Activated naive CD4-positive, alpha-beta T cell treated with anti-CD3 and anti-CD28 coated beads, Interleukin-2, amount 50 U/mL, for 24 hours (primary cell): ENCODE measurements around the gene POFUT1.
A peak's percentile ranks its signal among the peaks of the same experiment; 100 is the strongest.
"Not testable (repeated sequence)": the region's sequence is repeated elsewhere in the genome, so short reads cannot be mapped to it uniquely, and the experiment has no call there.

ENCODE experiments used
- H3K27ac Mint-ChIP-seq: one replicate; pipeline ENCODE4 v1.8.0; 2021; ENCODE audit warnings: mild to moderate bottlenecking, mixed read lengths
- H3K27me3 Mint-ChIP-seq: one replicate; pipeline ENCODE4 v1.8.0; 2021; ENCODE audit warnings: mixed read lengths
- H3K36me3 Mint-ChIP-seq: one replicate; pipeline ENCODE4 v1.8.0; 2021; ENCODE audit warnings: mixed read lengths
- H3K4me1 Mint-ChIP-seq: one replicate; pipeline ENCODE4 v1.8.0; 2021; ENCODE audit warnings: mixed read lengths
- H3K4me3 Mint-ChIP-seq: one replicate; pipeline ENCODE4 v1.8.0; 2021; ENCODE audit warnings: mild to moderate bottlenecking, mixed read lengths
- H3K9me3 Mint-ChIP-seq: one replicate; pipeline ENCODE4 v1.8.0; 2021; ENCODE audit warnings: mixed read lengths

The POFUT1 gene

DNA sequence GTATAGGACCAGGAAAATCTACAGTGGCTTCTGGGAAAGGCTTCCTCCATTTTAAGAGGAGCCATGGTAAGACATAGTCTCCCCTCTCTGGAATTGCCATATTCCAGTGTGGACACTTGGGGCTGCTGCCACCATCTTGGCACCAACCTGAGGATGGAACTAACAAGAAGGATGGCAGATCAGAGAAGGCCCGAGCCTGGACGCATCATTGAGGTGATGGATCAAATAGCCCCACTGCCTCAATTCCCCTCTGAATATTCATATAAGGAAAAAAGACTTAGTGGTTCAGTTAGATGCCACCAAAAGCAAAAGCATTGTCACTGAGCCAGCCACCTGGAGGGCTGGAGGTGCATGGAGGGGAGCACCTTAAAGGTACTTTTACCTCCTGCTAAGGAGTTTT lies 26.1 kb upstream of the POFUT1 start:
- Mint-ChIP-seq H3K27ac (no peak overlapping the region), H3K27me3 (no peaks in the 10 kb centered on the region), H3K4me3 (no peak overlapping the region), H3K4me1 (peaks cover 3% of the 10 kb centered on the region), H3K9me3 (no peaks in the 10 kb centered on the region), H3K36me3 (peaks cover 3% of the 10 kb centered on the region)

DNA sequence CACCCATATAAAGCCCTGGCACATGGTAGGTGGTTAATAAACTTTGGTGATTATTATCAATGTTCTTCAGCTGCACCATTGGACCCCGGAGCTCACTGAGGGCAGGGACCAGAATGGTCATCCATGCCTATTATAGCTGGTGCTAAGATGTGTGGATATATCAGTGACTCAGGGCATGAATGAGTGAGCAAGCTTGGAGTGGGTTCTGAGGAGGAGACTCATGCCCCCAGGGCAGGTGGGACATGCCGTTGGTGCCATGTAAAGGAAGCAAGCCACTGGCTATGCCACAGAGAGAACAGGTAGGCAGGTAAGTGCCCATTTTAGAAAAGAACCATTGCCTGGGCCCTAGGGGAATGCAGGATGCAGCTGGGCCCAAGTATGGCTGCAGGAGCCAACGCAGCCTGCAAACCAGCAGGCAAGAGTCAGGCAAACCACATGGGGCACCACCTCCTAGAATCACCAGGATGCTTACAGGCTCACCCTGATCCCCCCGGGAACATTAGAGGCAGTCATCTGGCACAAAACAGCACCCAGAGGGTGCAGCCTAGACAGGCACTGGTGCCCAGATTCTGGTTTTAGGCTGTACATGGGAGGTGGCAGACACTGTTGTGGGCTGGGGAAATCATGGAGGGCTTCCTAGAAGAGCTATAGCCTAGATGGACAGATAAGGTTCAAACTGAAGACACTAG lies 23.6 kb upstream of the POFUT1 start:
- H3K4me3 Mint-ChIP-seq: no peak overlapping the region
- H3K27ac Mint-ChIP-seq: peak overlapping the region; percentile 35
- peaks cover 2% of the 10 kb centered on the region for H3K36me3 Mint-ChIP-seq
- H3K9me3 Mint-ChIP-seq: no peaks in the 10 kb centered on the region
- peaks cover 11% of the 10 kb centered on the region for H3K4me1 Mint-ChIP-seq
- H3K27me3 Mint-ChIP-seq: no peaks in the 10 kb centered on the region

DNA sequence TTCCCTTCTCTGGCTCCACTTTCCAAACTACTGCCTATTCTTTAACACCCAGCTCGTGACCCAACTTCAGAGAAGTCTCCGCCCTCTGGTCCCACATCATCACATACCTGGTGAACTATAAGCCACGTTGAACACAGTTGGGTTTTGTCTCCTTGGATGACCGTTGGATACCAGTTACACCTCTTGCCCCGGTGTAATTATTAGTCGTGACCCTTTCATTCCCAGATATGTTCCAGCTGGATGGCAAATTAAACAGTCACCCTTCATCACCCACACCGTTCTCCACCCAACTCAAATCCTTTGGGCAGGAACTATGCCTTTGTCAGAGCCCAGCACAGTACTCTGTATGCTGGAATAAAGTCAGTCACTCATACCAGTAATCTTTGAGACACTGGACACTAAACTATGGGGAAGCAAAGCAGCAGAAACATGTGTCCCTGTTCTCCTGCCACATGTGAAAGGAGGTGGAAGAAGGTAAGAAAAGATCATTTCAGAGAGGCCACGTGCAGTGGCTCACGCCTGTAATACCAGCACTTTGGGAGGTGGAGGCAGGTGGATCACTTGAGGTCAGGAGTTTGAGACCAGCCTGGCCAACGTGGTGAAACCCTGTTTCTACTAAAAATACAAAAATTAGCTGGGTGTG lies 22.6 kb upstream of the POFUT1 start:
- H3K9me3 Mint-ChIP-seq: no peaks in the 10 kb centered on the region
- no peak overlapping the region for H3K4me3 Mint-ChIP-seq
- peaks cover 2% of the 10 kb centered on the region for H3K36me3 Mint-ChIP-seq
- H3K27ac Mint-ChIP-seq: no peak overlapping the region
- peaks cover 15% of the 10 kb centered on the region for H3K4me1 Mint-ChIP-seq
- H3K27me3 Mint-ChIP-seq: no peaks in the 10 kb centered on the region

DNA sequence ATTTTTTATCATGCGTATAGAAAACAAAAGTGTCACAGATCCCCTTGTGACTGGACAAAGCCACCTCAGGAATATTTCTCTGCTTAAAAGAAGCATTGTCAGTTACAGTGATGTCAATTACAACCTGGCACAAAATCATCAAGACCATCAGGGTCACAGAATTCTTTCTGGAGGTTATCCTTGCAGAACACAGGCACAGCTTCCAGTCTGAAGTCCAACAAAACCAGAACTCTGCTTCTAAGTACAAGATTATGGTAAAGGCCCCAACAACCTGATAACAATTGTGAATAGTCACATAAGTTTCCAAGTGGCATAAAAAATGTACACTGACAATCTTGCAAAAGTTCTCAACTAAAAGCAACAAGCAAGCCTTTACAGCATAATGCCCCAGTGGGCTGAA lies 21.2 kb upstream of the POFUT1 start:
- Mint-ChIP-seq H3K9me3 (no peaks in the 10 kb centered on the region), H3K36me3 (peaks cover 2% of the 10 kb centered on the region), H3K4me3 (no peak overlapping the region), H3K27me3 (no peaks in the 10 kb centered on the region), H3K27ac (no peak overlapping the region), H3K4me1 (peaks cover 22% of the 10 kb centered on the region)

DNA sequence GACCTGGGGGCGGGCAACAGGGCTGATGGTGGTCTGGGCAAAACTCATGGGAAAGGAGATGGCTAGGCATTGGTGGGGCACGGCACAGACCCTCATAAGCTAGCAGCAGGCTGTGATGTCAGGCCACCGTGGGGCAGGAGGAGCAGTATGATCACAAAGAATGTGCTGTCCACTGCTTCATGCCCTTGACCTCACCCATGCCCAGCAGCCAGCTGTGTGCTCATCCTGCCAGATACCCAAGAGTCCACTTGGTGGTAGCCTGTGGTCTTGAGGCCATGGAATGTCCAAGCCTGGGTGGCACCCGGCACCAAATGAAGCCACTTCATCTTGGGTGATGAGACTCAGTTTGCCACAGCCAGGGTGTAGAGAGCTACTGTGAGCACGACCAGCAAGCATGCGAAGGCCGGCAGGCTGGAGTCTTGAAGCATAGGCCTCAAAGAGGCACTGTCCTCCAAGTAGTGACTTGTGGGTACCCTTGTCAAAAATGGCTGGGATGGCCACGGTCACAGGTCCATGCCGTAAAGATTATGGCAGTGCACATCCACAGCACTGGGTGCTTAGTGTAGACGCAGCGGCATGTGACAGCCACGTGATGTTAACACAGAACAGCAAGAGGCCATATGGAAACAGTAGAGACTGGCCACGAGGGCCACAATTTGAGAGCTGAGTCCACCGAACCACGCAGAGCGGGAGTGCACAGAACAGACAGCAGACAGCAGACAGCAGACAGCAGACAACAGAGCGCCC lies 19.1 kb upstream of the POFUT1 start:
- H3K4me1 Mint-ChIP-seq: peaks cover 33% of the 10 kb centered on the region
- H3K27me3 Mint-ChIP-seq: no peaks in the 10 kb centered on the region
- peak overlapping the region; percentile 86 for H3K27ac Mint-ChIP-seq

DNA sequence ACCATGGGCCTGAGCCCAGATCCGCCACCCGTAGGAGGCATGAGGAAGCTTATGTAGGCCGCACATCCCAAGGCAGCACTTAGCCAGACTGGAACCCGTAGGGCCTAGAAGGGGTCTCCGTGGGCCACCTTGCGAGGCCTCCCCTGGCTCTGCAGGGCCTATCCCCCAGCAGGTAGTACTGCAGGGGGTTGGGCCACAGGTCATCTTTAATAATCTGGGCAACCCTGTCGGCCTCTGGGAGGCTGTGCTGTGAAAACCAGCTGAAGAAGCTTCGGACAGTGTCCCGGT lies 18.6 kb upstream of the POFUT1 start:
- H3K27ac Mint-ChIP-seq: peak overlapping the region; percentile 87
- H3K27me3 Mint-ChIP-seq: no peaks in the 10 kb centered on the region
- H3K4me1 Mint-ChIP-seq: peaks cover 38% of the 10 kb centered on the region
- peaks cover 9% of the 10 kb centered on the region for H3K36me3 Mint-ChIP-seq
- H3K9me3 Mint-ChIP-seq: no peaks in the 10 kb centered on the region
- H3K4me3 Mint-ChIP-seq: peak overlapping the region; percentile 86

More for the DNA sequence above, 19.1 kb upstream of the POFUT1 start:
- Mint-ChIP-seq H3K36me3 (peaks cover 6% of the 10 kb centered on the region), H3K4me3 (peak overlapping the region; percentile 86), H3K9me3 (no peaks in the 10 kb centered on the region)

DNA sequence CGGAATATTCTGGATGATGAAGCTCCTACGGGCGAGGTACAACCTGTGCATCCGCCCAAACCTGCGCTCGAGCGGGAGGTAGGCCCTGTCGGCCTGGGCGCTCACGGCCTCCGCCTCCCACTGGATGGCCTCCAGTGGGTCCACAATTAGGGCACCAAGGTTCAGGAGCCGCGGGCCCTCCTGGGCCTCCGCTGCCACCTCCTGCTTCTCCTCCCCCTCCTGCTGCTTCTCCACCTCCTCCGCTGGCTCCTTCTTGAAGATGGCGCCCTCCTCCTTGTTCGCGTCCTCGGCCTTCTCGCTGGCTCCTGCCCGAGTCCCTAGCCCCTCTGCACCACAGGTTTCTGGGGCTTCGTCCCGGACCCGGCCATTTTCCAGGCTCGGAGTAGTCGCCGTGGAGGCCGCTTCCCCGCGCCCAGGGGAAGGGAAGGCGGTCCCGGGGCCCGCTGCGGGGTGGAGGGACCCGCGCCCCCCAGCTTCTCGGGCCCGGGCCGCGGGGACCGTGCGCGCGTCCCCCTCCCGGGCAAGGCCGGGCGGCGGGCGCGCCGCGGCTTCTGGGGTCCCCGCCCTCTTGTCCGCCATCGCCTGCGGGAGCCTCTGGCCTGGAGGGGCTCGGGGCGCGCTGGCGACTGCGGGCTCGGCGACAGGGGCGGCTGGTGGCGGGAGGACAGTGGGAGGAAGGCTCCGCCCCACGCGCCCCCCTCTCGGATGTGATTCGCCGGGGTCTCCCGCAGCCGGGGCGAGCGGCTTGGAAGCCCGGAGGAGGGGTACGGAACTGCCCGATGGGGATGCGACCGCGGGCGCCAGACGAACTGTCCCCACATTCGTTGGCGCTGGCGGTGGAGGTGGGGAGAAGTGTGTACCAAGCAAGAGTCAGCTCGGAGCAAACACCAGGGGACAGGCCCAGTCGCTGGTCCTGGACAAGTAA lies 17.7 kb upstream of the POFUT1 start:
- Mint-ChIP-seq H3K27me3 (no peaks in the 10 kb centered on the region), H3K36me3 (peaks cover 10% of the 10 kb centered on the region), H3K4me1 (peaks cover 43% of the 10 kb centered on the region), H3K27ac (peak overlapping the region; percentile 87), H3K9me3 (no peaks in the 10 kb centered on the region), H3K4me3 (peak overlapping the region; percentile 82)

DNA sequence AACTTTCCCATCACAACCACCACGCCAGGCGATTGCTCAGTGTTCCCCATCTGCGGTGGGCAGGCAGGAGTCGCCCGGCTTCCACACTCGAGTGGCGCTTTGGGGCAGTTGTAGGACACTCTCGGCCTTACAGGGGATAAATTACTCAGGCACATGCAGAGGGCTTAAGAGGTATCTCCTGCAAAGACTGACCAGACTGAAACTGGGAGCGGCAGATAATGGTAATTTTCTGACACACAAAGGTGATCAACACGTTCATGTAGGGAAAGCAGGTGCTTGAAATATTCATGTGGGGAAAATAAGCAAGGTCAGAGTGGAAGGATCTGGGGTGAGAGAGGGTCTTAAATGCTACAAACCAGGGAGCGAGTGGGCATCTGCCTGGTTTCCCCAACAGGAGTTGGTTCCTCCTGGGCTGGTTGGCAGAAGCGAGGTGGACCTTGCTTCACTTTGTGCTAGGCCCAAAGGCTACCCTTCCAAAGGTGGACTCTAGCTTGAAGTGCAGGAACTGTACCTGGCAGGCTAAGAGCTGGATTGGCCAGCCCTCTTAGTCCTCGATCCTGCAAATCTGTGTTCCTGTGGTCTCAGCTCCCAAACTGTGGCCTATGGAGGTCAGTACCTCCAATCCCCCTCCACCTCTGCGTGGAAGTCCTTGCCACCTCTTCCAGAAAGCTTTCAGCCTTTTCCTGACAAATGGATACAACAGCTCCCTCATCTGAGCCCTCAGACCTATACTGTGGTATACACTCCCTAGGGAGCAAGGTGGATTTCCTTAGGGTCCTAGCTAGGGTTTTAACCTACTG lies 16.9 kb upstream of the POFUT1 start:
- H3K4me3 Mint-ChIP-seq: peak overlapping the region; percentile 77
- H3K27me3 Mint-ChIP-seq: no peaks in the 10 kb centered on the region
- no peaks in the 10 kb centered on the region for H3K9me3 Mint-ChIP-seq
- peaks cover 41% of the 10 kb centered on the region for H3K4me1 Mint-ChIP-seq
- H3K27ac Mint-ChIP-seq: peak overlapping the region; percentile 86
- H3K36me3 Mint-ChIP-seq: peaks cover 16% of the 10 kb centered on the region

DNA sequence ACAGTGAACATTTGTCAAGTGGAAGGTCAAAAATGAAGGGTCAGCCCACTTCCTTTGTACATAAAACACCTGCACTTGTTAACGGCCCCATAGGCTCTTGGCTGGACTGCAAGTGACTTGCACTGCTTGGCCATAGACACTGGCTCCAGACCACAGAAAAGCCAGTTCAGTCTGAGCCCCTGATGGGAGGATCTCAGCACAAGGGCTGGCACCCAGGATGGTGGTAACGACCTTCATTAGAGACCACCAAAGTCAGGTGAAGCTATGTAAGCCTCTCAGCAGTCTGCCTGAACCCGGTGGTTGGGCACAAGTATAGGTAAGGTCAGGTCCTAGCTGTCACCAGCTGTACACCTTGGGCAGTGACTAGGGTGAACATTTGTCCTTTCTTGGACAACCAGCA lies 16.3 kb upstream of the POFUT1 start:
- H3K4me1 Mint-ChIP-seq: peaks cover 41% of the 10 kb centered on the region
- H3K27me3 Mint-ChIP-seq: no peaks in the 10 kb centered on the region
- peak overlapping the region; percentile 77 for H3K4me3 Mint-ChIP-seq
- peaks cover 20% of the 10 kb centered on the region for H3K36me3 Mint-ChIP-seq
- H3K9me3 Mint-ChIP-seq: no peaks in the 10 kb centered on the region
- H3K27ac Mint-ChIP-seq: peak overlapping the region; percentile 35

DNA sequence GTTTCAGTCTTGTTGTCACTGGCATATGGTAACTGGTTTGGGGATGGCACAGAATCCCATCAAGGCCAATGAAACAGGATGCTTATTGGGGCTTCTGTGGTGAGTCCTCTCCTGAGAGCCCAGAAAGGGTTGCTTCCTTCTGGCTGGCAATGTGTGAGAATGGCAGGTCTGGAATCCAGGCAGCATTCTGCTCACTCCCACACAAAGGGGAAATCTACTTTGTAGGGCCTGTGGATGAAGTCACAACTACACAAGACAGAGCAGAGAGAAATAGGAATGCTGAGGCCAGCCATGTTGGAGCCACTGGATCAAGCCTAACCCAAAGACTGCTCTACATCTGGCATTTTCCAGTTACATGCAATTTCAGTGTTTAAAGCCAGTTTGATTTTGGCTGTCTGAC lies 15.8 kb upstream of the POFUT1 start:
- H3K27ac Mint-ChIP-seq: peak overlapping the region; percentile 32
- H3K4me1 Mint-ChIP-seq: peaks cover 41% of the 10 kb centered on the region
- no peak overlapping the region for H3K4me3 Mint-ChIP-seq
- H3K27me3 Mint-ChIP-seq: no peaks in the 10 kb centered on the region
- H3K36me3 Mint-ChIP-seq: peaks cover 20% of the 10 kb centered on the region
- no peaks in the 10 kb centered on the region for H3K9me3 Mint-ChIP-seq

DNA sequence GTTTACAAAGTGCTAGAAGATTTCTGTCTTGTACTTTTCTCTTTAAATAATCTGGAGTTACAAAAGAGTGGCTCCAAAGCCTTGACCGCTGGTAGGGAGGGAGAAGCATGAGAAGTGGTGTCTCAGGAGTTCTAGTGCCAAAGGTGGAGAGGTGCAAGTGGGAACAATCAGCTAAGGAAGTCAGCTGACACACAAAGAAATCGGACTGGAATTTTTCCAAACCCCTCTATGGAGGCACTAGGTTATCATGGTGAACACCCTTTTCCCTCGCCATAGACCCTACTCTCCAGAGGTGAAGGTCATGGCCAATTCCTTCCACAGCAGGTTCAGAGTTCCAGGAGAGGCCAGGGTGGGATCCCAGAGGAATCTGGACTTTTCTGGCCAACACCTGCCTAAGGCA lies 15.0 kb upstream of the POFUT1 start:
- Mint-ChIP-seq H3K4me1 (peaks cover 42% of the 10 kb centered on the region), H3K4me3 (no peak overlapping the region), H3K36me3 (peaks cover 23% of the 10 kb centered on the region), H3K27ac (no peak overlapping the region), H3K9me3 (no peaks in the 10 kb centered on the region), H3K27me3 (no peaks in the 10 kb centered on the region)

DNA sequence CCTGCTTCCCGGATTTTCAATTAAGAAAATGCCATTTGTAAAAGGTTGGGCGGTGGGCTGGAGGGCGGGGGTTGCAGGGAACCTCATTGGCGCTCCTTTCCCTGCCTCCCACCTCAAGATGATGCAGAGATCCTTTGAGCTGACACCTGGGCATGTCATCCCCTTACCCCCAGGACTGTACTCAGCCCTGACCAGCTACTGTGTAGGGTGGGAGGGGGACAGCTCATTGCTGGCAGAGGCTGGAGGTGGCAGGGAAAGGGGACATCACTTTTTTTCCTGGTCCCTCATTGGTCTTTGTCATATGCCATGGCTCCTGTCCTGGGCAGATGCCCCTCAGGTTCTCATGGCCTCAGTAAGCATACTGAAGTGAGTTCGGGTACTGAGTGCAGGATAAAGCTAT lies 14.3 kb upstream of the POFUT1 start:
- H3K9me3 Mint-ChIP-seq, H3K4me3 Mint-ChIP-seq, H3K27ac Mint-ChIP-seq, H3K27me3 Mint-ChIP-seq: not testable (repeated sequence)
- Mint-ChIP-seq H3K4me1 (peaks cover 46% of the 10 kb centered on the region), H3K36me3 (peaks cover 25% of the 10 kb centered on the region)

DNA sequence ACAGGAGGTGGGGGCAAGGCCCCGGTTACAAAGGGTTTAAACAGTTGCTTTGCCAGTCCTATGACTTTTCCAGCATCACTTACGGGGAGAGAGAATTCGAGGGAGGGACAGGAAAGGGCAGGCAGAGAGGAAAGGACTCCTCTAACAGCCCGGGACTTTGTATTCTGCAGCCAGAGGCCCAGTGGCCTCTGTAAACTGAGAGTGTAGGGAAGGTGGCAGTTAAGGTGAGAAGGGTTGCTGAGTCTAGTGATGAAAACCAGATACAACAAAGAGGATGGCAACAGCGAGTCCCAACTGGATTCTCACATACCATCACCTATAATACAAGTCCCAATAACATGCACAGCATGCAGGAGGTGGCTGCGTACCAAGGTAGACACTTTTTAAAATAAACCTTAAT lies 13.7 kb upstream of the POFUT1 start:
- Mint-ChIP-seq H3K27me3 (no peaks in the 10 kb centered on the region), H3K4me3 (no peak overlapping the region), H3K27ac (peak overlapping the region; percentile 13), H3K36me3 (peaks cover 25% of the 10 kb centered on the region), H3K9me3 (no peaks in the 10 kb centered on the region), H3K4me1 (peaks cover 46% of the 10 kb centered on the region)

DNA sequence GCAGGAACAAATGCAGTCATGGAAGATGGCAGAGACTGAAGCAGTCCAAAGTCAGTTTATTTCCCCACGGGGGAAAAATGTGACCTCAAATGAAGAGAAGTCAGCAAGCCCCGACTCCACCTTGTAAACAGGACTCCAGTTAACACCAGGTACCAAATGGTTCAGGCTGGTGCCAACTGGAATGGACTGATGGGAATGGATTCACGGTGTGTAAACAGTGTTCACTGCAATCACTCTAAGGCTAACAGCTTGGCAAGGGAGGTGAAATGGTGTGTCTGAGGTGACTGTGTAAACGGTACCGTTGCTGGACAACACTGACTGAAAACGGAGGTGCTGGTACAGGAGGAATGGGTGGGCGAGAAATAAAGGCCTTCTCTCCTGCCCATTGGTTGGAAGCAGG lies 12.1 kb upstream of the POFUT1 start:
- Mint-ChIP-seq H3K4me1 (peaks cover 44% of the 10 kb centered on the region), H3K36me3 (peaks cover 29% of the 10 kb centered on the region), H3K4me3 (no peak overlapping the region), H3K27me3 (no peaks in the 10 kb centered on the region), H3K9me3 (no peaks in the 10 kb centered on the region), H3K27ac (peak overlapping the region; percentile 77)

DNA sequence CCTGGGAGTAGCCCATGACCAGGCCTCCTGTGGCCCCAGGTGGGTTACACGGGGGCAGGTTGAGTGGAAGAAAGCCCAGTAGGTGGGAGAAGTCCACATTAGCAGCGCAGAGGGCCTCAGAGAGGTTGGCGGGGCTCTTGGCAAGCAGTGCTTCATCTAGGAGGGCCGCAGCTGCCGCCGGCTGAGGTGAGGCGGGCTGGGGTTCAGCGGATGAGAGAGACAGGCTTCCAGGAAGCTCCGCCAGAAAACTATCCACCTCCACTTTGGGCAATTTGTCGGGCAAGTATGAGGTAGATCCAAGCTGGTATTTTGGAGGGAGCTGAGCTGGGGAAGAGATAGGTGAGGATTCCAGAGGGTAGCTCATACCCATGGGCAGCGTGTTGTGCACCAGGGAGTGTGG lies 11.1 kb upstream of the POFUT1 start:
- H3K36me3 Mint-ChIP-seq: peaks cover 30% of the 10 kb centered on the region
- H3K27ac Mint-ChIP-seq: peak overlapping the region; percentile 35
- H3K9me3 Mint-ChIP-seq, H3K4me3 Mint-ChIP-seq, H3K27me3 Mint-ChIP-seq: not testable (repeated sequence)
- H3K4me1 Mint-ChIP-seq: peaks cover 49% of the 10 kb centered on the region
